HG02763 (cell line): ENCODE results near the gene RHOH.

Experiments
- ATAC-seq: cut with Tn5 transposase; IDR thresholded peaks from one replicate; pipeline ENCODE4 v1.9.1; 2021; ENCODE audit warnings: mild to moderate bottlenecking, moderate library complexity; ENCODE audit not compliant: unreplicated experiment

RHOH gene

DNA sequence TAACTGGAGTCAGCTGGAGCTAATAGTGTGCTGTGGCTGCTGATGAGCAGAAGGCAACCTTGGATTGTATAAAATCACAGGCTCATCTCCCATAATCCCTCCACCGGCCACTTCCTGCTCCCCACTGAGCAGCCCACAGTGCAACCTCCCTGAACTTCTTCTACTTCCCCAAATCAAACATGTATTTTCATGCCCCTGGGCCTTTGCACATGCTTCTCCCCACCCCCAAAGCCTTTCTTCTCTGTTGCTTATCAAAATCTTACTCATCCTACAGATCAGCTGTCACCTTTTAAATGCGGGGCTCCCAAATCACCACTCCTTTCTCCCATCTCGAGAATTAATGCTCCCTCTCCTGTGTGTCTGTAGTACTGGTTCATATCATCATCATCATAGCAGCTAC lies 35.8 kb downstream of the RHOH start:
- ATAC-seq, result no peak

DNA sequence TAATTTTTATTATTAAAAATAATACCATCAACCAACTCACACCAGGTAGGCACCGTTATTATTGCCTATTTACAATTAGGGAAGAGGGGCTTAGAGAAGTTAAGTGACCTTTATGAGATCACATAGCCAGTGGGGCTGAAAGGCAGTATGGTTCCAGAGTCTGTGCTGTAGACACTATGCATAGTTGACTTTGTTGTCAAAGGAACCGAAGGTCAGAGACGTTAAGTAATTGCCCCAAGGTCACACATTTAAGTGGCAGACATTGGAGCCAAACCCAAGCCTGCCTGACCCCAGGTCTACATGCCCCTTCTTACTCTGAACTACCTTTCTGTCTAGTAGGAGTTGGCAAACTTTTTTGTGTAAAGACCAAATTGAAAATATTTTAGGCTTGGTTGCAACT lies 36.4 kb downstream of the RHOH start:
- no peak for ATAC-seq

DNA sequence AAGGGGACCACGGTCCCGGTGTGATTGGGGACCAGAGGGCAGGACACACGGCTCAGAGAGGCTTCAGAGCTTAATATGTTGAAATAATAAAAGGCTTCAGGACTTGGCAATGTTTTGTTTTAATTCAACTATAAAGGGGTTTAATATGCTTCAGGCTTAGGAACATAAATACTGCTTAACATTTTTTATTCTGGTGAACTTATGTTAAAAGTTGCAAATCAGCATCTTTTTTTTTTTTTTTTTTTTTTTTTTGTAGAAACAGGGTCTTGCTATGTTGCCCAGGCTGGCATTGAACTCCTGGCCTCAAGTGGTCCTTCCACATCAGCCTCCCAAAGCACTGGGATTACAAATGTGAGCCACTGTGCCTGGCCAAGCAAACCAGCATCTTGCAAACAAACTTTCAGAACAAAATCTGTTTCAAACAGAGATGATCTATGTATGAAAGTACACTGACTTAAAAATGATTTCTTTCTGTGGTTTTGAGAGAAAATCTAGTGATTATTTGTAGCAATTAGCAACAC lies 37.7 kb downstream of the RHOH start:
- no peak for ATAC-seq

DNA sequence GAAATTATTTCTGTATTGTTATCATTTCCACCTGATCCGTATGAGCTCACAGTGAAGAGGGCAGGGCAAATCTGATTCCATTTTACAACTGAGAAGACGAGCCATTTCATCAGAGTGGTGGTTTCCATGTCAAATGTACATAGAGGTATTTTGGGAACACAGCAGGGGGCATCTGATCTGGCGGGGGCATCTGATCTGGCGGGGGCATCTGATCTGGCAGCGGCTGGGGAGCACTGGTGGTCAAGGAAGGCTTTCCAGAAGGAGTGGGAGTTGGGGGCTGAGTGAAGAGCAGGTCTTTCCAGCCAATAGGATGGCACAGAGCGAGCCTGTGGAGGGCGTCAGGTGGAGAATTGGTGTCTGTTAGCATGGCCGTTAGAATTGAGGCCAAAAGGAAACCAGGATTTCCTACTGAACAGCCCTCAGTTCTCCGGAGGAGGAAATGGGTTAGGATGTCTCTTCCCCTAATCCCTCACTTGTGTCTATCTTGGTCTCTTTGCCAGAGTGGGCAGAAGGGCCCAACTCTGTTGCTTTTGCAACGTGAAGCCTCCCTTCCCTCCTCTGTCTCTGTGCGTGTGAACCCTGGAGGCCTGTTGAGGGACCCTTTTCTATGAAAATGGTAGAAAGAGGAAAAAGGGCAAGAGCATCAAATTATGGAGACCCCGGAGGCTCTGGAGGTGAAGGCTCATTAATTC lies 41.3 kb downstream of the RHOH start:
- ATAC-seq, result no peak

DNA sequence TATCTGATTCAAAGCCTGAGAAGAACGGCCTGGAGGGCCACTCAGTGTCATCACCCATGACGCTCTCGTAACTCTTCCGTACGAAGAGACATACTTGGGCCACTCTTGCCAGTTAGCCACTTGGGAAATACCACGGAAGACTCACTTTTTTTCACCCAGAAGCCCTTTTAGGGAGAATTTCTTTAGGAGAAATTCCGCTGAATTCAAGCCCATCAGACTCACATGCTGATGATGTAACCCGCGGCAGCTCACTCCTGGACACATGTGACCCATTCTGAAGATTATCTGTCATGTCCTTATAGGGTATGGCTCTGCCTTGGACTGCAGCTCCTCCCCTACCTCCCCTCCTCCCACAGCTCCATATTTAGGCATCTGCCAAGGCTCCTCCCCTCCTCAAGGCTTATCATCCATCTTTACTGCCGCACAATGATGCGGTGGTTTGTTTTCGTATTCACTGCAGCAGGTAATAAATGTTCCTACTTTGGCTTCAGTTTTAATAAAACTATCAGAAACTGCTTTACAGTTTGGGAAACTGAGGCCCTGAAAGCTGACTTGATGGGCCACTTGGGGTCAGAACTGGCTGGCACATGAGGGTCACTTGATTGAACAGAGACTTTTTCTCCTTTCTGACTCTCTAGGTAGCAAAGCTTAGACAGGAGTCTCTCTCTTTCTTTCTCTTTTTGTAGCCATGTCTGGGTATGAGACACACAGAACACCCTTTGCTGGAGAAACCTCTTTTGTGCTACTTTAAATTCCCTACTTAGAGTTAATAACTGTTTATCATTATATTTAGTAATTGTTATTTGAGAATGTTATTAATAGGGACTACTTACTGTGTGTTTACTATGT lies 42.1 kb downstream of the RHOH start:
- ATAC-seq, result no peak

DNA sequence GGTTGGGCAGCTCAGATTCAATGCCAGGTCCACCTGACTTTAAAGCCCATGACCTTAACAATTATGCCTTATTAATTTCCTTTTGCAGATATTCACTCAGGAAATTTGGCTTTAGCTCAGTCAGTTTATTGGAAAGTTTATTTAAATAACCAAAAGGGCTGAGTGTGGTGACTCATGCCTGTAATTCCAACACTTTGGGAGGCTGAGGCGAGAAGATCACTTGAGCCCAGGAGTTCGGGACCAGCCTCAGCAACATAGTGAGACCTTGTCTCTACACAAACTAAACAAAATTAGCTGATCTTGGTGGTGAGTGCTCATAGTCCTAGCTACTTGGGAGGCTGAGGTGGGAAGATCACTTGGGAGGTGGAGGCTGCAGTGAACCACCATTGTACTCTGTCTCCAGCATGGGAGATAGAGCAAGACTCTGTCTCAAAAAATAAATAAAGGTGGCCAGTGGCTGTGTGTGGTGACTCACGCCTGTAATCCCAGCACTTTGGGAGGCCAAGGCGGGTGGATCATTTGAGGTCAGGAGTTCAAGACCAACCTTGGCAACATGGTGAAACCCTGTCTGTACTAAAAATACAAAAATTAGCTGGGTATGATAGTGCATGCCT lies 43.3 kb downstream of the RHOH start:
- no peak for ATAC-seq

DNA sequence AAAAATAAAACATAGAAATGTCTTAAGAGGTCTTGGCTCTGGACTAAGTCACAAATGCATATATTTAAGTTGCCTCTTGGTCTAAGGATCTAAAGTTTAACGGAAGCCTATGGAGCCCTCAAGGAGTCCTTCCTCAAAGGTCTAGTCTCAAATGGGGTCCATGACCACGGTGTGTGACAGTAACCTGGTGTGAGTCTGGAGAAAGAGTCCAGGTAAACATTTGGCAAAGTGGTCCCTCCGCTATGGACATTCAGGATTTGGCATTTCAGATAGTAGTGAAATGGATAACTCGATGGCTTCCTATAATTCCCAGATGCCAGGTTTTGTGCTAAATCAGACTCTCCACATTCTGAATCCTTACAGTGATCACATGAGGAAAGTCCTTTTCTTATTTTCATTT lies 44.2 kb downstream of the RHOH start:
- no peak for ATAC-seq

DNA sequence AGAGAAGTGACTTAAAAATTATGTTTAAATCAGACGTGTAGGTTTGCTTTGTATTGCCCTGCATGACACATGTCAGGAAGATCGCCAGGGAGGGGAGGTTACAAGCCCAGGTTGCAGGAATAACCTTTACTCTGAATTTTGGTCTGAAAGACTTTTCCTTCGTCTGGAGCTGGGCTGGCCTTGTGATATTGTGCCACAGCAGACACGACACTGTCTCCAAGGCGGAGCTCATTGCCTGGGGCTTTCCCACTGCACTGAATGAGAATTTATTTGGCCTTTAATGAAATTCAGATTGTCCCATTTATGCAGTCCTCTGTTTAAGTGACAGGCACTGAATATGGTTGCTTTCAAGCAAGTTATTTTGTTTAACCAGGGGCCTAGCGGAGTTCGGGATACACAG lies 45.1 kb downstream of the RHOH start:
- no peak for ATAC-seq

DNA sequence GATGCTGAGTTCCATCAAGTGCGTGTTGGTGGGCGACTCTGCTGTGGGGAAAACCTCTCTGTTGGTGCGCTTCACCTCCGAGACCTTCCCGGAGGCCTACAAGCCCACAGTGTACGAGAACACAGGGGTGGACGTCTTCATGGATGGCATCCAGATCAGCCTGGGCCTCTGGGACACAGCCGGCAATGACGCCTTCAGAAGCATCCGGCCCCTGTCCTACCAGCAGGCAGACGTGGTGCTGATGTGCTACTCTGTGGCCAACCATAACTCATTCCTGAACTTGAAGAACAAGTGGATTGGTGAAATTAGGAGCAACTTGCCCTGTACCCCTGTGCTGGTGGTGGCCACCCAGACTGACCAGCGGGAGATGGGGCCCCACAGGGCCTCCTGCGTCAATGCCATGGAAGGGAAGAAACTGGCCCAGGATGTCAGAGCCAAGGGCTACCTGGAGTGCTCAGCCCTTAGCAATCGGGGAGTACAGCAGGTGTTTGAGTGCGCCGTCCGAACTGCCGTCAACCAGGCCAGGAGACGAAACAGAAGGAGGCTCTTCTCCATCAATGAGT lies 46.6 kb downstream of the RHOH start:
- ATAC-seq, result no peak

DNA sequence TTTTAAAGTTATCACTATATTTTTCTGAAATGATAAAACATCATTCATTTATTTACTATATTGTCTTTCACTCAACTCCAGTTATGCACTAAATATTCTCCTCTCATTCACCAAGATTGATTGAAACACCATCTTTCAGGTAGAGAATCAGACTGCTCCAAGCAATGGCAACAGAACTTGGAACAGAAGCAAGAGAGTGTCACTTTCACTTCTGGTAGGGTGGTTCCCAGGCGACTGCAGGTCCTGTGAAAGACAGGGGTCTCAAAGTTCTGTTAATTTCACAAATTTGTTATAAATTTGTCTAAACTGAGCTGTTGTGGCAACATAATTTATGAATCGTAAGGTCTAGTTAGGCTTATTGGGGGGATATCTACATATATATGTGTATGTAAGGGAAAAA lies 47.8 kb downstream of the RHOH start:
- ATAC-seq, result no peak

DNA sequence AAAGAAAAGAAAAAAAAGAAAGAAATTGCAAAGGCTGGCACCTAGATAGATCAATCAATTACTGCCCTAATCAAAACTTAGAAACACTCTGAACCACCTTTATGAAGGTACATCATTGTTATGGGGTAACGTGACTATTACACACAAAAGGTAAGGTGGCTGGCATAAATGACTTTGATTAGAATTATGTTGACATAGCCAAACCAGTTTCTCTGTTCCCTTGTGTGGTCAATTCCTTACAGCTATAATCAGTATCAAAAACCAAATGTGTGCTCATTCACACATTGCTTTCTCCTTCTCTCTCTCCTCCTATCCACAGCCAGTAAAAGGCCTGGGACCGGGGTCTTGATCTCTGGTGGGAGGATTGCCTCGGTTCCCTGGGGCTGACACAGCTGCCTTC lies 48.7 kb downstream of the RHOH start:
- ATAC-seq, result no peak

DNA sequence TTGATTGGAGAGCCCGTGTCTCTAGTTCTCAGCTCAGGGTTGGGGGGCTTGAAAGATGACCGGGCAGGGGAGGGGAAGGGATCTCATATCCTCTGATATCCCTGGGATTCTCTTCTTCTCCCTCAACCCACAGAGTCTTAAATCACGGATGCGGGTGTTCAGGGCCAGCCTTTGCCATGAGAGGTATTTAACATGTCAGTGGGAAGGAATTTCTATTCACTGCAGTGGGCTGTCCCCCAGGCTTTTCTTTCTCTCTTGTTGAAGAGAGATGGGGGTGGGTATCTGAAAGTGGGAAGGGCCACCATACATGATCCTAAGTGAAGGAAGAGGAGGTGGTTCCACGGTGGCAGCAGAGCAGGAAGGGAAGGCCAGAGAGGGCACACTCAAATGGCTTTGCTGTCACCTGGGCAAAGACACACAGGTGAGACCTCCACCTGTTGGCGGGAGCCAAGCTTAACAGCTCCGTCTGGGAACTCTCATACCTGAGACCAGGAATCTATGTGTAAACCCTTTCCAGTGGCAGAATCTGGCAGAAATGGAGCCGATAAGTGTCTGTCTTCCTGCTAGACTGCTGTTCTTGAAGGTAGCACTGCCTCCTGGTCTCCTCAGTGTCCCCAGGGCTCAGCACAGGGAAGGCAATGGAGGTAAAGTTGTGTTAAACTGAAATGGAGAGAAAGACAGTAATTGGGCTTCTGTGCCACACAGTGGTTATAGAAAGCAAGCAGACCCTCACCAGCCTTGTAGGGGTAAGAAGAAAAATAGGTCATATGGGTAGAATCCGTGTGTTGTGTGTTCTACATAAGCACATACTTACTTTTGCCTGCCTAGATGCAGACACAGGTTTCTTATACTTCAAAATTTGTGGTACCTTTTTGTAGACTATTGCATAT lies 49.4 kb downstream of the RHOH start:
- no peak for ATAC-seq

DNA sequence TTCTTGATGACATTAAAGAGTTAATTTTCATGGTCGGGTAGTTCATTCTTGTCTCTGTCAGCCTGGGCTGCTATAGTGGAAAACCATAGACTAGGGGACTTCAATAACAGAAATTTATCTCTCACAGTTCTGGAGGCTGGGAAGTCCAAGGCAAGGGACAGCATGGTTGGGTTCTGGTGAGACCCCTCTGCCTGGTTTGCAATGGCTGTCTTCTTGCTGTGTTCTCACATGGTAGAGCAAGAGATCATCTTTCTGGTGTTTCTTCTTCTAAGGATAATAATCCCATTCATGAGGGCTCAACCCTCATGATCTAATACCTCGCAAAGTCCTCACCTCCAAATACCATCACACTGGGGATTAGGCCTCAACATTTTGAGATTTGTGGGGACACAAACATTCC lies 50.1 kb downstream of the RHOH start:
- no peak for ATAC-seq

DNA sequence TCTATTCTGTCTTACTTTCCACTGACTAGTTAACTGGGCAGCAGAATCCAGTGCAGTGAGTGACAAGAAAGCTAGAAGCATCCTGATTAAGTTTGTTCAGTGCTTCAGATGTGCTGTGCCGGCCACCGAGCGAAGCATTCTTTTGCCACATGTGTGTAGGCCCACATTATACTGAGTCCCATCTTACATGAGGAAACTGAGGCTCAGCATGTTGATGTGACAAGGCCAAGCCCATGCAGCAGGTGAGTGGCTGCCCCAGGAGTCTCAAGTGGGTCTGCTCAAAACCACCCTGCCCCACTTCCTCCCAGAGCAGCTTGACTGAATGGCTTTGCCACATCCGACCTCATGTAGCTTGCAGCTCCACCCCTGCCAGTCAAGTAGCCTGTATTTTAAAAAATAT lies 50.5 kb downstream of the RHOH start:
- ATAC-seq, result no peak

DNA sequence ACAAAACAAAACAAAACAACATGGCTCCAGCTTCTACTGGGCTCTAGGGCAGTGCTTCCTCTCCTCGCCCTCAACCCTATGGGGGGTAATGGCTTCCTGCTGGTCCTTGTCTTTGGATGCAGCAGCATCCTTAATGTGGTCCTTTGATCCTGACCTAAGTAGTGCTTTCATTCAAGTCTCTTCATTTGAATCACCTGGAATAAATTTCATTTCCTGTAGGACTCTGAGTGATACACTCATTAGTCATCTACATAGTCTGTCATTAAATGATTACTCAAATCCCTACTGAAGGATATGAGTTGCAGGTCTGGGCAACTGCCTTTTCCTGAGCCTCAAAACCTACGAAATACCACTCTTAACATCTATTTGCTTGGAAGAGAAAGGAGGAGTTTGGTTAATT lies 54.5 kb downstream of the RHOH start:
- ATAC-seq, result no peak

DNA sequence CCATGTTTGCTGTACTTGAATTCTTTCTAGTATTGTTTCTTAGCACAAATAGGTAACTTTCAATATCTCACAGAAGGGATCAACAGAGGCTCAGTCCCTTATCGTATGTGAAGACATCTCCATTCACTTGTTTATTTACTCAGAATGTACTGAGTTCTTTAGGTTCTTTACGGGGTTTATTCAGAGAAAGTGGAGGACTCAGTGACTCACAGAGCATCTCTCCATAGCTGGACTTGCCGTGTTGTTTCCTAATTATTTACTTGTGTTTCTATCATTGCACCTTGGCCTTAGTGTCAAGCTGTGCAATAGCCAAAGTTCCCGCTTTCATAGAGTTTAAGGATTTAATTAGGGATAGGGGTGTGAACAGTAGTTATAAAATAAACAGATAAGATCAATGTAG lies 57.1 kb downstream of the RHOH start:
- no peak for ATAC-seq

DNA sequence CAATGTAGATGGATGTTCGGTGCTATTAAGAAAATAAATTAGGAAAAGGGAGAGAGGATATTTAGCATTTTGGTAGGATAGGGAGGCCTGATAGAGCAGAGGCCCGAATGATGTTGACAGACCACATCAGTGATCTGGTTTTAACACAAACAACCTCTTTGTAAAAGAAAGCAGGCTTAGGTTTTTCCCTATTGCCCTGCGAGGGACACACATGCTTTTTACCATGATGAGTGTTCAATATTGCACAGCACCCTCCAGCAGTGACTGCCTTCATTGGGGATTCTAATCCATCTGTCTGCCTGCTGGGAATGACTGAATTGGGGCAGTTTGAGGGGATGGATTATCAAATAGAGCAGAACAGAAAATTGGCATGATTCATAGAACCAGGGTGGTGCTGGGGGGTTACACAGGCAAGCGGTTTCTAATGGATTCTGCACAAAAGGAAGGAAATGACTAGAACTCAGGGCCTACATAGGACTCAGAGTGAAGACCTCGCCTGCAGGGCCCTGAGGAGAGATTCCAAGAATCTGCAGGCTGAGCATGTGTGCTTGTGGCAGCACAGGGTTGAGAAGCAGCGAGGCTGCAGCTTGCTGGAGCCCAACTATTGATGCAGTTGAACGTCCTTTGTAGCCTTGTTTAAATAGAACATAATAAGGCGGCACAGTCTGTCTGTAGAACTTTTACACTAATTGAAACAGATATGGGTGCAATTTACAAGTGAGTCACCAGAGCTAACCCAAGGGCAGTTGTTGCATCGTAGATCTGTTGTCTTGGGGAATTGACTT lies 58.0 kb downstream of the RHOH start:
- ATAC-seq, result no peak

DNA sequence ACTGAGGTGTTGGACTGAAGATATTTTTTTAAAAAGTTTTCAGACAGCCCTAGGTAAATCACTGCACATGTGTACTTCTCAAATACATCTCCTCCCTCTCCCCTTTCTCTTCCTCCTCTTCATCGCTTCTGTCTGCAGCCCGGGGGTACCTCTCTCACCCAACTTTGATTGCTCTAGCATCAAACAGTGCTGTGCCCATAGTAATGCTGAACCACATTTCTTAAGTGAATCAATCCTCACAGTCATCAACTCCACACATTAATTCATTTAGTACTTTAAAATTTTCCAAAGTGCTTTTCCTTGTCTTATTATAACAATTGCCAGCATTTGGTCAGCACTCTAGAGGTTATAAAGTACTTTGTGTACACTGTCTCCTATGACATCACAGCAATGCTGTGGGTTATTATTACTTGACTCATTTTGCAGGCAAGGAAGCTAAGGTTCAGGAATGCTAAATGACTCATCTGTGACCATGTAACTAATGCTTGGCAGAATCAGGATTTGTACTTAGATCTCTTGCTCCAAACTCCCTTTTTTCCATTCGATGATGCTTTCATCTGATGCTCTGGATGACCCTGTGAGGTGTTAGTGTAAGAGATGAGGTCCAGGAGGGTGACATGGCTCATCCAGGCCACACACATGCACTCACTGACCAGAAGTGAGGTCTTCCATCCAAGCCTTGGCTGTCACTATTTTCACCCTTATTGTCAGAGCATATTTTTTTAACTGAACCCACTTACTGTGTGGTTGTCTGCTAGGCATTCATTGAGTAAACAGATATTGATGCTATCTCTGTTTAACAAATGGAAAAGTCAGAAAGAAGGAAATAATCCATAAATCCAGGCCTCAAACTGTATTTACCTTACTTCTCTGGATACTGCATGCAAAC lies 58.8 kb downstream of the RHOH start:
- ATAC-seq, result no peak

DNA sequence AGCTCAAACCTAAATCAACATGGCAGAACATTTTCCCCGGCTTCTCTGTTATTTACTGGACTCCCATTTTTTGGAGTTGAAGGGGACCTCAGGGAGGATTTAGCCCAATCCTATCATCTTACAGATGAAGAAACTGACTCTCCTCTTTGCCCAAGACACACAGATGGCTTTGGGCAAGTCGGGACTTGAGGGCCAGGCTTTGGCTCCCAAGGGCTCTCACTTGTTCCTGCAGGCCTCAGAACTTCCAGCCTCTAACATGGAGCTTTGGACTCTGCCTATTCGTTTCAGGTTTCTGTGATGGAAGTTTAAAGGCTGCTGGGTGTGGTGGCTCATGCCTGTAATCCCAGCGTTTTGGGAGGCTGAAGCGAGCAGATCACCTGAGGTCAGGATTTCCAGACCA lies 59.5 kb downstream of the RHOH start:
- no peak for ATAC-seq
